Measurements from ENCODE around the gene RNF10. TPM values are rescaled to one million over a fixed set of nuclear protein-coding genes. Genes with fewer than 3 reads are reported as not detected.
"Not testable (repeated sequence)": the region's sequence is repeated elsewhere in the genome, so short reads cannot be mapped to it uniquely, and the experiment has no call there.

Gene RNF10
- total RNA-seq, 1 donor from 2014 or later: 119 TPM

GRCh38 chr12:120522568-120522967 is 11.6 kb upstream of the RNF10 start:
- FAIRE-seq: no peak

GRCh38 chr12:120528861-120529525 is 5.2 kb upstream of the RNF10 start, which contains the start of gene COQ5:
TSS of gene COQ5 (minus strand) at chr12:120529158. CDS start at chr12:120529141, 17 bp downstream.
- no peak for FAIRE-seq
- DNase-seq (ENCODE audit: low spot score in 2 of 2): peak; percentile 64 to 81

More at GRCh38 chr12:120522568-120522967, 11.6 kb upstream of the RNF10 start:
- DNase-seq (ENCODE audit: low spot score in 2 of 2): no peak

- FAIRE-seq: no peak
Measured at GRCh38 chr12:120529641-120530417, 4.3 kb upstream of the RNF10 start.

DNA sequence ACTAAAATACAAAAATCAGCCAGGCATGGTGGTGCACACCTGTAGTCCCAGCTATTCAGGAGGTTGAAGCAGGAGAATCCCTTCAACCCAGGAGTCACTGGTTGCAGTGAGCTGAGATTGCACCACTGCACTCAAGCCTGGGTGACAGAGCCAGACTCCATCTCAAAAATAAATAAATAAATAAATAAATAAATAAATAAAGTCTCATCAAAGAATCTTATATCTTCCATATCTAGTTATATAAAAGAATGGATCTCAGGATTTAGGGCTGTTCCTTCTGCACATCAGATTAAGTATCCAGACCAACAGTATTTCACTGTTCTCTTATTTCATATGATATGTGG is 3.8 kb upstream of the RNF10 start:
- DNase-seq (ENCODE audit: low spot score in 2 of 2); FAIRE-seq: not testable (repeated sequence)

More at GRCh38 chr12:120529641-120530417, 4.3 kb upstream of the RNF10 start:
- DNase-seq (ENCODE audit: low spot score in 2 of 2): no peak

GRCh38 chr12:120532701-120533238 is 1.4 kb upstream of the RNF10 start:
- DNase-seq (ENCODE audit: low spot score in 2 of 2) (no peak), FAIRE-seq (no peak)

DNA sequence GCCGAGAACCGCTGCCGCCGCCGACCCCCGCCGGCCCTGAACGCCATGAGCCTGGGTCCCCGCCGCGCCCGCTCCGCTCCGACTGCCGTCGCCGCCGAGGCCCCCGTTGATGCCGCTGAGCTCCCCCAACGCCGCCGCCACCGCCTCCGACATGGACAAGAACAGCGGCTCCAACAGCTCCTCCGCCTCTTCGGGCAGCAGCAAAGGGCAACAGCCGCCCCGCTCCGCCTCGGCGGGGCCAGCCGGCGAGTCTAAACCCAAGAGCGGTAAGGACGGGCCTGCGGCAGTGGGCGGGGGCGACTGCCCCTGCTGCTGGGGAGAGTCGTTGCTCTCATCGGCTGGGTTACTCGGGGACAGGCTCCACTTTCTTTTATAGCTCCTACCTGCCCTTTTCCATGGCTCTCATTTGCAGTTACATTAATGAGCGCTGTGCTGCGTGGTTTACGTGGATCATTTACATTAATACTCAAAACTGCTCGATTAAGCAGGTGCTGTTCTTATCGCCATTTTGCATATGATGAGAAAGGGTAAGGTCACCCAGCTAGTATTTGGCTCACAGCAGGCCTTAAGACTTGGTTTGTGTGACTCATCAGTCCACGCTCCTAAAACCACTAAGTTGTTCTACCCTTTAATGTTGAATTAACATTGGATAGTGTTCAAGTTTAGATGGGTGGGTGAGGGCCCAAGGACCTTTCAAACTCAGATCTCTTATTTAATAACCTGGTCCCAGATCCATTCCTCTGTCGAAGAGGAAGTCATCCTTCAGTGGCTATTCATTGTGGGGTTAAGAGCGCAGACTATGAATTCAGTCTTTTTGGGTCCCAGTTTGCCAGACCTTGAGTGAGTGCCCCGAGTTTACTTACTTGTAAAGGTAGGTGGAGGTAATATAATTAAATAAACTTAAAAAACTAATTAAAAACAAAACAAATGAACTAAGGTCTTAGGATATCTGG is 823 bp downstream of the RNF10 start:
- DNase-seq (ENCODE audit: low spot score in 2 of 2) (peak in 1 of 2 donors; percentile 50), FAIRE-seq (no peak)

DNA sequence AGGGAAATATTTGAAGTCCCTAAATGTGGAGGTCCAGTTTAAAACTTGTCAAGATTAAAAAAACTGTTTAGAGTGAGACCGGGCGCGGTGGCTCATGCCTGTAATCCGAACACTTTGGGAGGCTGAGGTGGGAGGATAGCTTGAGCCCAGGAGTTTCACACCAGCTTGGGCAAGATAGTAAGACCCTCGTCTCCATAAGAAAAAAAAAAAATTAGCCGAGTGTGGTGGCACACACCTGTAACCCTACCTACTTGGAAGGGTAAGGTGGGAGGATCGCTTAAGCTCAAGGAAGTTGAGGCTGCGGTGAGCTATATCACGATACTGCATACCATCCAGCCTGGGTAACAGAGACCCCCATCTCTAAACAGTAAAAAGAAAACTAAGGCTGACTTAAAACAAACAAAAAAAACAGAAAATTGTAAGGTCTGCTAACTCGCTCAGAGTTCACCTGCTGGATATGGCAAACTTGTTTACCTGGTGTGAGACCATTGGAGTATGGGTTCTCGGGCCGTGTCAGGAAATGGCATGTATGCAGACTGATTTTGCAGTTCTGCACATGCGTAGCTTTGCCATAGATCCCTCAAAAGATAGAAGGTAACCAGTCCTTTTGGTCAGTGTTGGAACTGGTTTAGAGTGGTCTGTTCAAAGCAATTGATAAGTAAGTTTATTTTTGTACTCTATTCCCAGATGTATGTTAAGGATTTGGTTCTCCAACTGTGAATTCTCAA is 2.1 kb downstream of the RNF10 start:
- FAIRE-seq (no peak), DNase-seq (ENCODE audit: low spot score in 2 of 2) (no peak)

- no peak for FAIRE-seq
- no peak for DNase-seq (ENCODE audit: low spot score in 2 of 2)
Measured at GRCh38 chr12:120537856-120538220, 3.7 kb downstream of the RNF10 start.

GRCh38 chr12:120538281-120539156 is 4.4 kb downstream of the RNF10 start:
- FAIRE-seq (no peak), DNase-seq (ENCODE audit: low spot score in 2 of 2) (no peak)

DNA sequence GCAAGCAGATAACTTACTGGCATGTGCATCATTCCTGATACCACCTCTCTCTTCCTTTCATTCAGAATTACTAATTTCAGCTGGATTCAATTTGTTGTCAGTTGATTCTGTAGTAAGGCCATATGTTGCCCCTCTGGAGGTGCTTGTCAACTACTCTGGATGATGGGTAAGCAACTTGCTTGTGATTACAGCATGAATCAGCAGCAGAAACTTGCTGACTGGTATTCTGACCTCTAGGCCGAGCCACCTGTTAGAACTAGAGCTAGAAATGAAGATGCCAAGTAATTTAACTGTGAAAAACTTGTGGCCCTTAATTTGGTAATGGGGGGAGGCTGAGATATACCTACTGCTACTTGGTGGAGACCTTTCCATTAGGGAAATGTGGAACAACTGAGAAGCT is 5.1 kb downstream of the RNF10 start:
- FAIRE-seq (no peak), DNase-seq (ENCODE audit: low spot score in 2 of 2) (no peak)

DNA sequence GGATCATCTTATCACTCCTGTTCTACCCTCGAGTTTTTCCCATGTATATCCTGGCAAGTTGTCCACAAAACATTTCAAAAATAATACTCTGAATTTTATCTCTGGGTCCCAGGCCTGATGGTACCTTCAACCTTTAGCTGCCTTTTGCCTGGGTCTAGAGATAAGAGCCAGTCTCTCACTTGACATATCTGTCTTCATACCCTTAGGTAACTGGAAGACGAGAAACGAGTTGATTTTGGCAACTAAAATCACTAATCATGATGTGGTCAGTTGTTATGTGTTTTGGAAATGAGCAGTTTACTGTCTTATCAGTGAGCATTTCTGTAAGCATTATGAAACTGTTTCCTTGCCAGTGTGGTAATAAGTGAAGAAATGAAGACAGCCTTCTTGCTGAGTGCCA is 6.3 kb downstream of the RNF10 start:
- DNase-seq (ENCODE audit: low spot score in 2 of 2): no peak
- no peak for FAIRE-seq

DNA sequence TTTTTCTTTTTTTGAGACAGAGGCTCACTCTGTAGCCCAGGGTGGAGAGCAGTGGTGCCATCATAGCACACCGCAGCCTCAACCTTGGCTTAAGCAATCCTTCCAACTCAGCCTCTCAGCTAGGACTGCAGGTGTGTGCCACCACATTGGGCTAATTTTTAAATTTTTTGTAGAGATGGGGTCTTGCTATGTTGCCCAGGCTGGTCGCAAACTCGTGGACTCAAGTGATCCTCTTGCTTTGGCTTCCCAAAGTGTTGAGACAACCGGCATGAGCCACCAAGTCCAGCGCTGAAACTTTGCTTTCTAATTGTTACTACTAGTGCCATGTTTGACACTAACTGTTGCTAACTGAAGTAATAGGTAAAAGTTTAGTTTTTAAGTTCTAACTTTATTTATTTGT is 8.0 kb downstream of the RNF10 start:
- no peak for DNase-seq (ENCODE audit: low spot score in 2 of 2)
- no peak for FAIRE-seq

- no peak for DNase-seq (ENCODE audit: low spot score in 2 of 2)
- FAIRE-seq: no peak
Measured at GRCh38 chr12:120544691-120545090, 10.5 kb downstream of the RNF10 start.

- no peak for DNase-seq (ENCODE audit: low spot score in 2 of 2)
- no peak for FAIRE-seq
Measured at GRCh38 chr12:120546050-120546386, 11.9 kb downstream of the RNF10 start.

GRCh38 chr12:120554678-120555077 is 20.5 kb downstream of the RNF10 start:
- peak in 1 of 2 donors; percentile 33 for DNase-seq (ENCODE audit: low spot score in 2 of 2)
- FAIRE-seq: no peak

GRCh38 chr12:120557589-120557988 is 23.4 kb downstream of the RNF10 start:
- DNase-seq (ENCODE audit: low spot score in 2 of 2): no peak
- FAIRE-seq: no peak

GRCh38 chr12:120562906-120563305 is 28.8 kb downstream of the RNF10 start:
- DNase-seq (ENCODE audit: low spot score in 2 of 2): no peak
- no peak for FAIRE-seq

DNA sequence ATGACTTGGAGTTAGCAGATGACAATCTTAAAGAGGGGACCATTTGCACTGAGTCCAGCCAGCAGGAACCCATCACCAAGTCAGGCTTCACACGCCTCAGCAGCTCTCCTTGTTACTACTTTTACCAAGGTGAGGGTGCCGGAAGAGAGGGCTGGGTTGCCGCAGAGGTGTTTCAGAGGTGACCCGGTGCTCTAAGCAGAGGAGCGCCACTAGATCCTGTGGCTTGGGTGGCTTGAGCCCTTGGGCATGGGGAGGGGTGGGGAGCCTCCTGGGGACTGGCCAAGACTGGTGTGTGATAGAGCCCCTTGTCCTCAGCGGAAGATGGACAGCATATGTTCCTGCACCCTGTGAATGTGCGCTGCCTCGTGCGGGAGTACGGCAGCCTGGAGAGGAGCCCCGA is 29.3 kb downstream of the RNF10 start:
- no peak for FAIRE-seq
- DNase-seq (ENCODE audit: low spot score in 2 of 2): no peak

- no peak for DNase-seq (ENCODE audit: low spot score in 2 of 2)
- FAIRE-seq: no peak
Measured at GRCh38 chr12:120571299-120571698, 37.1 kb downstream of the RNF10 start.

All from frontal cortex (tissue), 4 donors.